HG03571 (cell line): ENCODE data around the gene IQCM.
"Not testable (repeated sequence)": the region's sequence is repeated elsewhere in the genome, so short reads cannot be mapped to it uniquely, and the experiment has no call there.

Source experiments
- ATAC-seq: cut with Tn5 transposase; IDR thresholded peaks from one replicate; pipeline ENCODE4 v1.9.1; 2021; ENCODE audit not compliant: unreplicated experiment

The IQCM gene

DNA sequence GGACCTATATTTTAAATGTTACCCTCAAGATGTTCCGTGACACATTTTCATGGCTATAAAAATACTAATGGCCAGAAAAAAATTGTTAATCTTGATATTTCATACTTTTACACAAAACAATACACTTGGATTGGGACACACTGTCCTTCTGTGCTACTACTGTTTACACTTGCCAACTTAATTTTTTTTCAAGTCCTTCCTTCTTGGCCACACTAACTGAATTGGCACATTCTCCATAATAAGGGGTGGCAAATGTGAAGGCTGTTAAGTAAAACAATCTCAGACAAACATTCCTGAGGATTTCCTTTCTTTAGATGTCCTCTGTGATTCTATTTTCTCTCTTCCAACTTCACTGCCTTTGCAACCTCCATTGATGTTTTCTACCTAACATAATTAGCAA lies 225.8 kb downstream of the IQCM start:
- ATAC-seq, result no peak

GRCh38 chr4:149584722-149585121 lies 230.9 kb downstream of the IQCM start:
- no peak for ATAC-seq

DNA sequence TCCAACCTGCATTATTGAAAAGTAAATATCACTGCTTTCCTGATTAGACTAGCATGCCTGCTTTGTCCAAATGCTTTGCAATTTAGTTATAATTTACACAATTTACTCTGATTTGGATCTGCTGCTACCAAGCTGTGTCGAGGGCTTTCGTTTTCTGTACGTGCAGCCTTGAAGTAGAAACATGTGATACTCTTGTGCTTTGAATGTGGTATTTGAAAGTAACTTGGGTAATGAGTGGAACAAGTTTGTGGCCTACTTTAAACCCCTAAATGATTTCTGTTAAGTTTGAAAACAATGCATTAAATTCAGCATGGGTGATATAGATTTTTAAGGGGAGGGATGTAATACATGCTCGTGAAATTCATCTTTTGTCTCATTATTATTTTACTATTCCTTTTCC lies 240.7 kb downstream of the IQCM start:
- peak; percentile 59 for ATAC-seq

DNA sequence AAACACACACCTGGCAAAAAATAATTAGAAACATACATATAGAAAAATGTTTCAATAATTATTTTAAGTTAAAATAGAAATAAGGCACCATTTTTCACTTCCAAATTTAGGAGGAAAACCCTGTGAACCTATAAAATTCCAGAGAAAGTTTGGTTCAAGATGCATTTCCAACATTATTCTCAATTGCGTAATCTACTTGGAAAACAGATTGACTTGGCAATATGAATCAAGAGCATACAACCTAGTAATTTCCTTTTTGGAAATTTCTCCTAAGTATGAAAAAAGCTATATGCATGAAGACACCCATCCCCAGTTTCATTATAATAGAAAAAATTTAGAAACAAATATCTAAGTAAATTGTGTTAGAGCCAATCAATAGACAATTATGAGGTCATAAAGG lies 242.9 kb downstream of the IQCM start:
- no peak for ATAC-seq

DNA sequence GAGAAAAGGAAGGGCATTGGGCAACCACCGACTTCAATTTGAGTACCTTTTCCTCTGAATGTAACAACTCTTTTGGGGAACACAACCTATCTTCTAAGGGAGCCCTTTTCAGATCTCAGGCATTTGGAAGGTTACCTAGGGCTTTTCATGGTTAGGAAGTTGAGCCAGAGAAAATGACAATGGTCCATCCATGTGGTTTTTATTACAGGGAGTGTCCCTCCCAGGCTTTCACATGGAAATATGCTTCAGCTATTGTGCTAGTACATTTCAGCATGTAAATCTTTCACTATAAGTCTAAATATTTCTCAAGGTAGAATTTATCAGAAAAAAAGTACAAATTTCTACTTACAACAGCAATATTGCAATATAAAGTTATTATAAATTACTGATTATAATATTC lies 259.8 kb downstream of the IQCM start:
- no peak for ATAC-seq

- ATAC-seq, result no peak
Measured at GRCh38 chr4:149555146-149555545, 260.5 kb downstream of the IQCM start.

DNA sequence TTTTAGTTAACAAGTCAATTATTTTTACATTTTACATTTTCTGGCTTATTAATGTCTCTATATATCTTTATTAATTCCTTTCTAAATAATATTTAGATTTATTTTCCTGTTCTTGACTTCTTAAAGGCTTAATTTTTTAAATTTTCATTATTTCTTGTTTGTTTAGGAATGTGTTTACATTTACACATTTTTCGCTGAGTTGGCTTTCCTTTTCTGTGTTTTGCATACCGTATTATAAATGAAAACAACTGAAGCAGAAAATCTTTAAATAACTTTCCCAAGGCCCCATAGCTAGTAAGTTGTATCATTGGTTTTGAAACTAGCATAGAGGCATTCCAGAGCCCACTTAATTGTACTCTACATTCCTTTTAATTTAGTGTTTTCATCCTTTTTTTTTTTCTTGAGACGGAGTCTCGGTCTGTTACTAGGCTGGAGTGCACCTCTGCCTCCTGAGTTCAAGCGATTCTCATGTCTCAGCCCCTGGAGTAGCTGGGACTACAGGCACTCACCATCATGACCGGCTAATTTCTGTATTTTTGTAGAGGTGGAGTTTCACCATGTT lies 261.6 kb downstream of the IQCM start:
- ATAC-seq, result no peak

- ATAC-seq, result no peak
Measured at GRCh38 chr4:149552601-149553000, 263.0 kb downstream of the IQCM start.

GRCh38 chr4:149549911-149550310 lies 265.7 kb downstream of the IQCM start:
- no peak for ATAC-seq

DNA sequence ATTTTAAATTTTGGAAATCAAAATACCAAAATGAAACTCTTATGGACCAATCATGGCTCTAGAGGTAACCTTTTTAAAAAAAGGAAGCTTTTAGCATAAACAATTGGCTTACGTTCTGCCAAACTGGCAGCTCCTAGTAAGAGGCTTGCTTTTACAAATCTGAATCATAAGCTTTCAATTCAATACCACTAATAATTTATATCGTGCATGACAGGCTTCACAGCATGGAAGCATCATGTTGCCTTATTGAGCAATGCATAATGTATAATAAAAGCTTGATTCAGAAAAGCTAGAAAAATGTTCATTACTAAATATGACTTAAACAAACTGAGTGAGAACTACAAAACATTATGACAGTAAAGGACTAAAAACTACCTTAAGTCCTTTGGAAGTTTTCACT lies 280.9 kb downstream of the IQCM start:
- no peak for ATAC-seq

DNA sequence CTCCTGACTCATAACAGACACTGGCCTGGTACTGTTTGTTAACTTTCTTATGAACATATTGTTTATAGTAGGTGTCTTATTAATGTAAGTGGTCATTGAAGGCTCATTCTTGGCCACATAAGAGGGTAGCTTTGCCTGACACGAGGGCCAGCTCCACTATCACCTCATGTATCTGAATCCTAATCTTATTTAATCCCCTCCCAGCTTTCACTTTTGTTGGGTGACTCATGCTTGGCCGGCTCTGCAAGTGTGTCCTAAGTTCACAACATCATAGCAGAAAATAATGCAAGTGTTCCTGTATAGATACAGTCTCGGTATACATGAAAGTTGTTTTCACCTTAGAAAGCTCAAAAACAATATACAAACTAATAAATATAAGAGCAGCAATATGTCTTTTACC lies 283.8 kb downstream of the IQCM start:
- ATAC-seq, result no peak

GRCh38 chr4:149523039-149523438 lies 292.6 kb downstream of the IQCM start:
- no peak for ATAC-seq

- no peak for ATAC-seq
Measured at GRCh38 chr4:149521611-149522425, 293.8 kb downstream of the IQCM start.

- no peak for ATAC-seq
Measured at GRCh38 chr4:149518471-149518870, 297.2 kb downstream of the IQCM start.

DNA sequence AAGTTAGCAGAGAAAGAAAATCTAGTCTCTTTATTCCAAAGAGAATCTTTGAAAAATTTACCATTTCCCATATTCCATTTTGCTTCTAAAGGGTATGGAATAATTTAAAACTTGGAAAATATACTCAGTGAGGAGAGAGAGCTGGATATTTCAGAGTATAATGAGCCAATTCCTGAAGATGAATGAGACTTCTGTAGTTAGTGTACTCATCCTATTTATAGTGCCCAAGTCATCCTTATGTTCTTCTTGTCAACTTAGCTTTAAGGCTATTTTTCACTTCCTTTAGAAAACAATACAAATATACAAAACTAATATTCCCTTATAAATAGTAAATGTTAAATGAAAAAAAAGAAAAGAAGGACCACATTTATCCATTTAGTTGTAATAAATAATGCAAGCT lies 302.6 kb downstream of the IQCM start:
- no peak for ATAC-seq

GRCh38 chr4:149512501-149512900 lies 303.1 kb downstream of the IQCM start:
- ATAC-seq, result no peak

DNA sequence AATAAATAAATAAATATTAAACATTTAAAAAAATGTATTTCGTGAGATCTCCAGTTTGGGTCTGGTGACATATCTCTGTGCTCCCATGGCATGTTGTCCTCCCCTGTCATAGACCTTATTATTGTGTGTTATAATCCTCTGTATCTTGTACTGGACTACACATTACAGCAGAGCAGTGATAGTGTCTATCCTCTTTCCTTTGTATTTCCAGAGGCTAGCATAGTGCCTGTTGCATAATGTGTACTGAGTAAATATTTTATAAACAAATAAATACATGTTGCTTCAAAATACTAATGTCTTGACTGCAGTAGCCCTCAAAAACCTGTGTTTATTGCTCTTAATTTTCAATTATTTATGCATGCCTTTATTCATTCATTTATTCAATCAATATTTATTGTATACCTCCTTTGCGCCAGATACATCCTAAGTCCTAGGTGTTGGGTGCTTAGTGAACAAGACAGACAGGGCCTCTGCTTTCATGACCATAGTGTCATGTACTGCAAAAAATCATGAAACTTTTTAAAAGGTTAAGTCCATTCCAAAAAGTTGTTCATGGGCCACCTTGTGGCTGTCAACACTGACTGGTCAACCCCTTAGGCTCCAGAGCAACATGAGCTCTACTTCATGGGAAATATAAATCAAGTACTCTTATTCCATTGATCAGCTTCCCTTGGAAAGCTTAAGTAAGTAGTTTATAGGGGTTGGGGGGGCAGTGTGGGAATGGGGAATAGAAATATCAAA lies 303.9 kb downstream of the IQCM start:
- ATAC-seq, result no peak

DNA sequence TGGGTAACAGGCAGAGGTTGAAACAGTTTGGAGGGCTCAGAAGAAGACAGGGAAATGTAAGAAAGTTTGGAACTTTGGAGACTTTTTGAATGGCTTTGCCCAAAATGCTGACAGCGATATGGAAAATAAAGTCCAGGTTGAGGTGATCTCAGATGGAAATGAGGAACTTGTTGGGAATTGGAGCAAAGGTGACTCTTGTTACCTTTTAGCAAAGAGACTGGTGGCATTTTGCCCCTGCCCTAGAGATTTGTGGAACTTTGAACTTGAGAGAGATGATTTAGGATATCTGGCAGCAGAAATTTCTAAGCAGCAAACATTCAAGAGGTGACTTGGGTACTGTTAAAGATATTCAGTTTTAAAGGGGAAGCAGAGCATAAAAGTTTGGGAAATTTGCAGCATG lies 308.3 kb downstream of the IQCM start:
- not testable (repeated sequence) for ATAC-seq

DNA sequence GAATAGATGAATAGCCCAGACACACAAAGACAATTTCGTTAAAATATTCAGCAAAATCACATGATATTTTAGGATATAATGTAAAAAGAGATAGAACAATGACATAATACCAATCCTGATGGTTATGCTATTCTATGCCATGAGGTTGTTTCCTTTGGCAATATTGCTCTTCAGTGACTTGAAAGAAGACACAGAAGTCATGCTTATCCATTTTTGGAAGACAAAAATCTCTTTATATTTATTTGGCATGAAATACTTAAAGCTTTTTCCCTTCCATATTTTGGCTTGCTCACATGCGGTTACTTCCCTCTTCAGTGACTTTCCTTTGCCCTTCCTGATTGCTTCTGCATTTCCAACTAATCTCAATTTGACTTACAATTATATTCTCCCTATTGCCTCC lies 314.8 kb downstream of the IQCM start:
- no peak for ATAC-seq

- no peak for ATAC-seq
Measured at GRCh38 chr4:149499726-149500125, 315.9 kb downstream of the IQCM start.

DNA sequence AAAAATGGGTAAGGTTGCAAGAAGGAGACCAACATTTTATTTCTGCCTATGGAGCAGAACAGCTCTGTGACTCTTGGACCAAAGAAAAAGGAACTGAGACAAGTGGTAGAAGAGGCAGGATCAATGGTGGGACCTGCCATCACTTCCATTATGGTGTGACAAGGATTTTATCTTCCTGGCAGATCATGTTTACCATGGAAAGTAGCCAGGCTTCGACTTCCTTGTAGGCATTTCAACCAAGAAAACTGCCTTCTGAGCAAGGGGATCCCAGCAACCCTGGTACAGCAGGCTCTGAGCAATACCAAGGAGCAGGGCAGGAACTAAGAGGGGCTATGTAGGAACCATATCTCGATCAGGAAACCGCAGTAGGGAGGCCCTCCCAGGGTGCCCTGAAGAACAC lies 317.4 kb downstream of the IQCM start:
- no peak for ATAC-seq

DNA sequence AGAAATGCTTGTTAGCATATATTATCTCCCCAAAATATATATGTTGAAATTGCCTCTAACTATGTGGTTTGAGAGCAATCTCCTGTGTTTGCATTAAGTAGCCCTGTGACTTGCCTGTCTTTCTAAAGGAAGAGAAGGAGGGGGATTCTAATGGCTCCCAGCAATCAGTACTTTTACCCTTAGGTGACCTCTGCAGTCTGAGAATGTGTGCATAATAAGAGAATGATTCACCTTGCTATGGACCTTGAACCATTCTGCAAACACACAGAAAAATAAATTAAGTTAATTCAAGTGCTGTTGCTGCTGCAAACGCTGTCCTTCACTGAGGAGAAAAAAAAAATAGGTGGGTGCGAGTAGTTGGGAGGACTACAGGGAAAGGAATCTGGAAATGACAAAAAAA lies 322.2 kb downstream of the IQCM start:
- no peak for ATAC-seq
